HepG2 (cell line): Measurements from ENCODE around the gene BRMS1.

Experiments used
- CREB1 ChIP-seq, 2 experiments: fragments of 450-650 bp in 1 of 2; IDR thresholded peaks; 2 replicates each; pipeline ENCODE4 v1.6.1; 2016 to 2017; ENCODE audit warnings: control low read depth in 1 of 2, mild to moderate bottlenecking in 1 of 2, missing compliant biosample characterization in 1 of 2, missing genetic modification characterization in 1 of 2
- ESRRA ChIP-seq: sonication (generic); formaldehyde crosslinking; IDR thresholded peaks from 2 replicates; pipeline ENCODE4 v1.5.1; 2020; ENCODE audit warnings: mild to moderate bottlenecking, low read depth, missing genetic modification reagents
- FOSL2 ChIP-seq: sonication (generic); formaldehyde crosslinking; IDR thresholded peaks from 2 replicates; pipeline ENCODE4 v1.4.0; 2020; ENCODE audit warnings: missing genetic modification reagents
- JUNB ChIP-seq: sonication (generic); formaldehyde crosslinking; IDR thresholded peaks from 2 replicates; pipeline ENCODE4 v1.8.0; 2022; ENCODE audit warnings: missing genetic modification reagents, mild to moderate bottlenecking, borderline replicate concordance
- PHF8 ChIP-seq: sonication (generic); formaldehyde crosslinking; IDR thresholded peaks from 2 replicates; pipeline ENCODE4 v1.5.0; 2020; ENCODE audit warnings: missing genetic modification reagents
- TF ChIP-seq, protein P1 (sequence below): sonication (generic); formaldehyde crosslinking; IDR thresholded peaks from 2 replicates; pipeline ENCODE4 v1.8.1; 2022; ENCODE audit warnings: mild to moderate bottlenecking, missing genetic modification reagents
- TF ChIP-seq, protein P2 (sequence below): sonication (generic); formaldehyde crosslinking; IDR thresholded peaks from 2 replicates; pipeline ENCODE4 v1.5.0; 2020; ENCODE audit warnings: mild to moderate bottlenecking, missing genetic modification reagents, moderate library complexity
- TF ChIP-seq, protein P3 (sequence below): sonication (generic); formaldehyde crosslinking; IDR thresholded peaks from 2 replicates; pipeline ENCODE4 v1.8.1; 2023; ENCODE audit warnings: mild to moderate bottlenecking, missing genetic modification reagents
- TF ChIP-seq, protein P4 (sequence below): sonication (generic); formaldehyde crosslinking; IDR thresholded peaks from 2 replicates; pipeline ENCODE4 v1.9.0; 2021; ENCODE audit warnings: missing genetic modification reagents, borderline replicate concordance
- TF ChIP-seq, protein P5 (sequence below): IDR thresholded peaks from 2 replicates; pipeline ENCODE4 v1.6.1; 2016; ENCODE audit warnings: low read depth
- TF ChIP-seq, protein P6 (sequence below): sonication (generic); formaldehyde crosslinking; IDR thresholded peaks from 2 replicates; pipeline ENCODE4 v1.8.0; 2022; ENCODE audit warnings: low read depth, missing genetic modification reagents

DNA sequence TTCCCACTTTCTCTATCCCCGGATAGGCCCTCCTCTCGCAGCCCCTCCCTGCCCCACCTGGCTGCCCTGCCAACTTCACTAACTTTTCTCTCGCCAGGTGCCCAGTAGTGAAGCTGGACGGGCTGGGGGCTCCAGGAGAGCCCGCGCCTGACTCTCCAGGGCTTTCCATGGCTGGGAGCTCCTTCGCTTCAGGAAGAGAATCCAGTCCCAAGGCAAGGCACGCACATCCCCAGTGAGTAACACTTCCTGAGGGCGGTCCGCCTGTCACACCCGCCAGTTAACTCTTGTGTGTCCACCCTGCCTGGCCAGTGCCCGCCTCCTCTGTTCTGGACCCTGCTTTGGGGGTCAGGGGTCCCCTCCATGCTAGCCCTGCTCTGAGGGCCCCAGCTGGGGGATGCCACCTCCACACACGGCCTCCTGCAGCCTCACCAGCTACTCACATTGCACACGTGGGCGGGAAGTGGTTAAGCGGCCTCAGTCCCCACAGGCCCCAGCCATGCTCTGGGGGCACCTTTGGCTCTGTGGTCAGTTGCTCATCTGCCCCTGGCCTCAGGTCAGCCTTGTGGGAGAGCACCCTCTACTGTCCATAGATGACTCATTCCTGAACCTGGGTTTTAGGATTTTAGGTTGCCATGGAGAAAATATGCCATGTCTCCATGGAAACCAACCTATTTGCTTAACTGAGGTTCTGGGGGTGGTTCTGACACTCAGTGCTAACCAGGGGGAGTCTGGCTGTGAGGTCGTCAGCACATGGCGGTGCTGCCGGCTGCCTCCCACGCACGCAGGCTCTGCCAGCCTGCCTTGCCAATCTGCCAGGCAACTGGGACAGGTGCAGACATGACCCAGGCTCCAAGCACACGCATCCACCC lies 8.4 kb downstream of the BRMS1 start, which contains the start of gene RIN1:
- TF ChIP-seq, protein P1, sequence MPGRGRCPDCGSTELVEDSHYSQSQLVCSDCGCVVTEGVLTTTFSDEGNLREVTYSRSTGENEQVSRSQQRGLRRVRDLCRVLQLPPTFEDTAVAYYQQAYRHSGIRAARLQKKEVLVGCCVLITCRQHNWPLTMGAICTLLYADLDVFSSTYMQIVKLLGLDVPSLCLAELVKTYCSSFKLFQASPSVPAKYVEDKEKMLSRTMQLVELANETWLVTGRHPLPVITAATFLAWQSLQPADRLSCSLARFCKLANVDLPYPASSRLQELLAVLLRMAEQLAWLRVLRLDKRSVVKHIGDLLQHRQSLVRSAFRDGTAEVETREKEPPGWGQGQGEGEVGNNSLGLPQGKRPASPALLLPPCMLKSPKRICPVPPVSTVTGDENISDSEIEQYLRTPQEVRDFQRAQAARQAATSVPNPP (CRISPR knock-in tag): no peak
- TF ChIP-seq, protein P2, sequence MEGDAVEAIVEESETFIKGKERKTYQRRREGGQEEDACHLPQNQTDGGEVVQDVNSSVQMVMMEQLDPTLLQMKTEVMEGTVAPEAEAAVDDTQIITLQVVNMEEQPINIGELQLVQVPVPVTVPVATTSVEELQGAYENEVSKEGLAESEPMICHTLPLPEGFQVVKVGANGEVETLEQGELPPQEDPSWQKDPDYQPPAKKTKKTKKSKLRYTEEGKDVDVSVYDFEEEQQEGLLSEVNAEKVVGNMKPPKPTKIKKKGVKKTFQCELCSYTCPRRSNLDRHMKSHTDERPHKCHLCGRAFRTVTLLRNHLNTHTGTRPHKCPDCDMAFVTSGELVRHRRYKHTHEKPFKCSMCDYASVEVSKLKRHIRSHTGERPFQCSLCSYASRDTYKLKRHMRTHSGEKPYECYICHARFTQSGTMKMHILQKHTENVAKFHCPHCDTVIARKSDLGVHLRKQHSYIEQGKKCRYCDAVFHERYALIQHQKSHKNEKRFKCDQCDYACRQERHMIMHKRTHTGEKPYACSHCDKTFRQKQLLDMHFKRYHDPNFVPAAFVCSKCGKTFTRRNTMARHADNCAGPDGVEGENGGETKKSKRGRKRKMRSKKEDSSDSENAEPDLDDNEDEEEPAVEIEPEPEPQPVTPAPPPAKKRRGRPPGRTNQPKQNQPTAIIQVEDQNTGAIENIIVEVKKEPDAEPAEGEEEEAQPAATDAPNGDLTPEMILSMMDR: peak; percentile 95
- no peak for TF ChIP-seq CREB1 (IDR thresholded peaks at IDR 0.05)
- TF ChIP-seq CREB1 (CRISPR knock-in tag; IDR thresholded peaks at IDR 0.05): peak; percentile 82
- TF ChIP-seq, protein P3, sequence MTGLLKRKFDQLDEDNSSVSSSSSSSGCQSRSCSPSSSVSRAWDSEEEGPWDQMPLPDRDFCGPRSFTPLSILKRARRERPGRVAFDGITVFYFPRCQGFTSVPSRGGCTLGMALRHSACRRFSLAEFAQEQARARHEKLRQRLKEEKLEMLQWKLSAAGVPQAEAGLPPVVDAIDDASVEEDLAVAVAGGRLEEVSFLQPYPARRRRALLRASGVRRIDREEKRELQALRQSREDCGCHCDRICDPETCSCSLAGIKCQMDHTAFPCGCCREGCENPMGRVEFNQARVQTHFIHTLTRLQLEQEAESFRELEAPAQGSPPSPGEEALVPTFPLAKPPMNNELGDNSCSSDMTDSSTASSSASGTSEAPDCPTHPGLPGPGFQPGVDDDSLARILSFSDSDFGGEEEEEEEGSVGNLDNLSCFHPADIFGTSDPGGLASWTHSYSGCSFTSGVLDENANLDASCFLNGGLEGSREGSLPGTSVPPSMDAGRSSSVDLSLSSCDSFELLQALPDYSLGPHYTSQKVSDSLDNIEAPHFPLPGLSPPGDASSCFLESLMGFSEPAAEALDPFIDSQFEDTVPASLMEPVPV: peak; percentile 70
- peak; percentile 79; the same call in 1 of the 2 replicates for TF ChIP-seq ESRRA (CRISPR knock-in tag)
- no peak; the same call in 1 of the 2 replicates for TF ChIP-seq JUNB (CRISPR knock-in tag)
- TF ChIP-seq, protein P4, sequence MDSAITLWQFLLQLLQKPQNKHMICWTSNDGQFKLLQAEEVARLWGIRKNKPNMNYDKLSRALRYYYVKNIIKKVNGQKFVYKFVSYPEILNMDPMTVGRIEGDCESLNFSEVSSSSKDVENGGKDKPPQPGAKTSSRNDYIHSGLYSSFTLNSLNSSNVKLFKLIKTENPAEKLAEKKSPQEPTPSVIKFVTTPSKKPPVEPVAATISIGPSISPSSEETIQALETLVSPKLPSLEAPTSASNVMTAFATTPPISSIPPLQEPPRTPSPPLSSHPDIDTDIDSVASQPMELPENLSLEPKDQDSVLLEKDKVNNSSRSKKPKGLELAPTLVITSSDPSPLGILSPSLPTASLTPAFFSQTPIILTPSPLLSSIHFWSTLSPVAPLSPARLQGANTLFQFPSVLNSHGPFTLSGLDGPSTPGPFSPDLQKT (CRISPR knock-in tag): no peak
- TF ChIP-seq, protein P5, sequence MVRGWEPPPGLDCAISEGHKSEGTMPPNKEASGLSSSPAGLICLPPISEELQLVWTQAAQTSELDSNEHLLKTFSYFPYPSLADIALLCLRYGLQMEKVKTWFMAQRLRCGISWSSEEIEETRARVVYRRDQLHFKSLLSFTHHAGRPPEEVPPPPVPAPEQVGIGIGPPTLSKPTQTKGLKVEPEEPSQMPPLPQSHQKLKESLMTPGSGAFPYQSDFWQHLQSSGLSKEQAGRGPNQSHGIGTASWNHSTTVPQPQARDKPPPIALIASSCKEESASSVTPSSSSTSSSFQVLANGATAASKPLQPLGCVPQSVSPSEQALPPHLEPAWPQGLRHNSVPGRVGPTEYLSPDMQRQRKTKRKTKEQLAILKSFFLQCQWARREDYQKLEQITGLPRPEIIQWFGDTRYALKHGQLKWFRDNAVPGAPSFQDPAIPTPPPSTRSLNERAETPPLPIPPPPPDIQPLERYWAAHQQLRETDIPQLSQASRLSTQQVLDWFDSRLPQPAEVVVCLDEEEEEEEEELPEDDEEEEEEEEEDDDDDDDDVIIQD (CRISPR knock-in tag): no peak
- peak; percentile 95 for TF ChIP-seq FOSL2 (CRISPR knock-in tag)
- TF ChIP-seq PHF8 (CRISPR knock-in tag): peak; percentile 51; the same call in 1 of the 2 replicates
- TF ChIP-seq, protein P6, sequence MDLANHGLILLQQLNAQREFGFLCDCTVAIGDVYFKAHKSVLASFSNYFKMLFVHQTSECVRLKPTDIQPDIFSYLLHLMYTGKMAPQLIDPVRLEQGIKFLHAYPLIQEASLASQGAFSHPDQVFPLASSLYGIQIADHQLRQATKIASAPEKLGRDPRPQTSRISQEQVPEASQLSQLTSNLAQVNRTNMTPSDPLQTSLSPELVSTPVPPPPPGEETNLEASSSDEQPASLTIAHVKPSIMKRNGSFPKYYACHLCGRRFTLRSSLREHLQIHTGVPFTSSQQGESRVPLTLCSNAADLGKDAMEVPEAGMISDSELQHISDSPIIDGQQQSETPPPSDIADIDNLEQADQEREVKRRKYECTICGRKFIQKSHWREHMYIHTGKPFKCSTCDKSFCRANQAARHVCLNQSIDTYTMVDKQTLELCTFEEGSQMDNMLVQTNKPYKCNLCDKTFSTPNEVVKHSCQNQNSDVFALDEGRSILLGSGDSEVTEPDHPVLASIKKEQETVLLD: no peak
